ENCODE results near the gene ARHGEF33.

DNA sequence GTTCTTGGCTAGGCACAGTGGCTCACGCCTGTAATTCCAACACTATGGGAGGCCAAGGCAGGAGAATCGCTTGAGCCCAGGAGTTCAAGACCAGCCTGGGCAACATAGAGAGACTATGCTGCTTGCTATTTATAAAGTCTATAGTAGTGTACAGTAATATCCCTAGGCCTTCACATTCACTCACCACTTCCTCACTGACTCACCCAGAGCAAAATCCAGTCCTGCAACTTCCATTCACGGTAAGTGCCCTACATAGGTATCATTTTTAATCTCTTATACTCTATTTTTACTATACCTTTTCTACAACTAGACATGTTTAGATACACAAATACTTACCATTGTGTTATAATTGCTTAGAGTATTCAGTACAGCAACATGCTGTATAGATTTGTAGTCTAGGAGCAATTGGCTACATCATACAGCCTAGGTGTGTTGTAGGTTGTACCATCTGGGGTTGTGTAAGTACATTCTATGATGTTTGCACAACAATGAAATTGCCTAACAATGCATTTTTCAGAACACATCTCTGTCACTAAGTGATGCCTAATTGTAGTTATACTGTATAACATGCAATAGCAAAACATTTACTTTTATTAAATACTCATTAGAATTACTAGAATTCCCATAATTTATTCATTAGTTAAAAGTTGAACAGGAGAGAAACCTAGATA, 22.8 kb upstream of the ARHGEF33 start:
- TF ChIP-seq CTCF (conservative IDR thresholded peaks at IDR 0.05; ENCODE audit: low read length) (no peak), EZH2phosphoT487 (IDR thresholded peaks at IDR 0.05; ENCODE audit: borderline replicate concordance, low read depth, low read length) (no peak)
